Epidermal melanocyte (primary cell): Measurements from ENCODE around the gene KPNA5.
"Not testable (repeated sequence)": the region's sequence is repeated elsewhere in the genome, so short reads cannot be mapped to it uniquely, and the experiment has no call there.

ENCODE experiments used
- DNase-seq: peaks from one replicate; pipeline ENCODE4 v3.0.0; 2011; ENCODE audit warnings: low spot score; ENCODE audit not compliant: insufficient read length

KPNA5 gene

GRCh38 chr6:116697480-116697879 is 16.5 kb downstream of the KPNA5 start:
- no peak for DNase-seq

- not testable (repeated sequence) for DNase-seq
Measured at GRCh38 chr6:116703888-116704287, 22.9 kb downstream of the KPNA5 start.

DNA sequence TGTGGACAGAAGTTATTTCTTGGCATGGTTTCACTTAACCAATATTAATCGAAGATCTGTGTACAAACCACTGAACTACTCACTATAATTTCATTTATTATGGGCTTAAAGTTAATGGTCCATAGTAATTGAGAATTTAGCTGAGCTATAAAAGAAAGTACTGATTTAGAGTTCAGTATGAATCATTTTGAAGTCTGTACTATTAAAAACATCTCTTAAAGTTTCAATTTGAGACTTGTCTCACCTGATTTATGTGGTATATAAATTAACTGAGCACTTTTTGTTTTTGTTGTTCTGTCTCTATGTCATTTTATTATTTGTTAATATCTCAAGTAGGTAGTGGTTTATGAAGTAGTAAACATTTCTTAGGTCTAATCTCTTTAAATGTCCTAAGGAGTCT is 24.9 kb downstream of the KPNA5 start:
- no peak for DNase-seq

DNA sequence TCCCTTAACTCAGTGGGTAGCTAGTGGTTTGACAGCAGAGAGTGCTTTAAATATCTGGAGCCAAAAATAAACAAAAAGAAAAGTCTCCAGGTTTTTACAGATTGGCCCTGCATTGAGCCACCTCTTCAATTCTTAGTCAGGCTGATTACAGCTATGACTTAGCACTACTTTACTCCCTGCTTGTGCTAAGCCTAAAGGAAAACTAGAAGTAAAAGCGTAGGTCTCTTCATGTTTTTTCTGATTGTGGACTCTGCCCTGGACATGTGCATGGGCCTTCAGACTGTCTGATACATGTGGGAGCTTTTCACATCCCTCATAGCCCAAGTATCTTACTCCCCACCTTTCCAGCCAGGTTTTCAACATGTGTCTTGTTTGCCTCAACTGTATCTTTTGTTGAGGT is 33.3 kb downstream of the KPNA5 start:
- no peak for DNase-seq

- DNase-seq, result no peak
Measured at GRCh38 chr6:116714761-116715160, 33.8 kb downstream of the KPNA5 start.

GRCh38 chr6:116726947-116727346 is 45.9 kb downstream of the KPNA5 start:
- DNase-seq, result no peak

DNA sequence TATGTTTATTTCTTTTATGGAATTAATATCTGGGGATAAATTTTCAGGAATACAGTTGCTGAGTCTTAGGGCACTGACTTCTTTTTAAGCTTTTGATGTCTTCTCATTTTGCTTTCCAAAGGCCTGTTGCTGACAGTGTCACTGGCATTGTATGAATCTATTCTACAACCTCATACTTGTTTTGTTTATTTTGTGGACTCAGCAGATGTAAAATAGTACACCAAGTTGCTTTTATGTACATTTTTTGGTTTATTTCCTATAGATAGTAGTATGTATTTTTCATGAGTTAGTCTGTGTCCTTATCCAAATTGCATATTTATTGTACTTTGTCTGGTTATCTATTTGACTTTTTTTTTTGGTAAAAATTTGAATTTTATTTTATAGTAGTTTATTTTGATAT is 49.5 kb downstream of the KPNA5 start:
- DNase-seq, result no peak

- no peak for DNase-seq
Measured at GRCh38 chr6:116737004-116737403, 56.0 kb downstream of the KPNA5 start.

DNA sequence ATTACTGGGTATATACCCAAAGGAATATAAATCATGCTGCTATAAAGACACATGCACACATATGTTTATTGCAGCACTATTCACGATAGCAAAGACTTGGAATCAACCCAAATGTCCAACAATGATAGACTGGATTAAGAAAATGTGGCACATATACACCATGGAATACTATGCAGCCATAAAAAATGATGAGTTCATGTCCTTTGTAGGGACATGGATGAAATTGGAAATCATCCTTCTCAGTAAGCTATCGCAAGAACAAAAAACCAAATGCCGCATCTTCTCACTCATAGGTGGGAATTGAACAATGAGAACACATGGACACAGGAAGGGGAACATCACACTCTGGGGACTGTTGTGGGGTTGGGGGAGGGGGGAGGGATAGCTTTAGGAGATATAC is 59.5 kb downstream of the KPNA5 start:
- DNase-seq, result not testable (repeated sequence)

- DNase-seq, result no peak
Measured at GRCh38 chr6:116741571-116741970, 60.6 kb downstream of the KPNA5 start.

DNA sequence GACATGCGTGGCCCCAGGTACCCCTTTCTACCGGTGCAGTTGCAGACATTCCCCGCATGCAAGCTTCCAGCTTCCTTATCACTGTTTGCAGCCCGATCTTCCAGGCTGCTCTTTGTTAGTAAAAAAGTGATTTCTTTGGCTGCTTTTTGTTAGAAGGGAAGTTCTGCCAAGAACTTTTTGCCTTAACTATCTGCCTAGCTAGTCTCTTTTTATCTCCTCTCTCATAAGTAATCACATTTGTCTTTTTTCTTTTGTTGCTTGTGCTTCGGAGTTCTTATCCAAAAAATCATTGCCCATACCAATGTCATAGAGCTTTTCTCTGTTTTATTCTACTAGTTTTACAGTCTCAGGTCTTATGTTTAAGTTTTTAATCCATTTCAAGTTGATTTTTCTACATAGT is 64.2 kb downstream of the KPNA5 start:
- DNase-seq, result no peak

DNA sequence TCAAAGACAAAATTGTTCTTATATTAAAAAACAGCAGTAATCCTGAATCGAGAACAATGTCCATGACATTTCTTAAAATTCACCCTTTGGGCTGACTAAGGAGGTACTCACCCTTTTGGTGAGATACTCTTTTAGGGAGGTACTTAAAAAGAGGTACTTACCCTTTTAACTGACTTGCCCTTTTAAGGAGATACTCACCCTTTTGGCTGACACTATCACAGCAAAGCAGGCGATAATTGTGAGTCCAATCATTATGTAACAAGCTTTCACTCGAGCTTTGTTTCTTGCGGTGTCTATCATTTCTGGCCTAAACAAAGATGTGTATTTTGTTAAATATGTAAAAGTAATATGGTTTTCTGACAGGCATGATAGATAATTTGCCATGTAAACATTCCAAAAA is 80.8 kb downstream of the KPNA5 start:
- DNase-seq, result no peak

- no peak for DNase-seq
Measured at GRCh38 chr6:116762235-116762634, 81.2 kb downstream of the KPNA5 start.

DNA sequence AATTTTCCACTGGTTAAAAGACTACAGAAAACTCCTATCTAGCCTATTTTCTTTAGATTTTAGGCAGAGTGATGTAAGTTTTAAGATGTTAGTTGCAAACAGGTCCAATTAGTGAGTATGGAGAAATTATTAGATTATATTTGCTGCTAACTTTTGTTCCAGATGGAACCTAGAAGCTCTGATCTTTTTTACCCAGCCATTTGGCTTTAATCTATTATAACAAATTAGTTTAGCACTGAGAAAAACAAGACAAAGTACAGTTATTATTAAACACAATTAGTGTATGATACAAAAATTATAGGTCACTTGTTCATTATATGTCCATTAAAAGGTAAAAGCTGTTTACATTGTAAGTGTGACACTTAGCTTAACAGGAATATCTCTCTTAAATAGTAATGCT is 82.0 kb downstream of the KPNA5 start:
- DNase-seq, result no peak

- DNase-seq, result no peak
Measured at GRCh38 chr6:116763906-116764628, 83.1 kb downstream of the KPNA5 start.

- DNase-seq, result no peak
Measured at GRCh38 chr6:116764629-116764960, 83.6 kb downstream of the KPNA5 start.

GRCh38 chr6:116764961-116765841 is 84.2 kb downstream of the KPNA5 start, which contains the start of gene FAM162B:
TSS of gene FAM162B (minus strand) at chr6:116765719. CDS start at chr6:116765576, 143 bp downstream.
- DNase-seq, result no peak

GRCh38 chr6:116766506-116767176 is 85.6 kb downstream of the KPNA5 start:
- DNase-seq, result no peak

DNA sequence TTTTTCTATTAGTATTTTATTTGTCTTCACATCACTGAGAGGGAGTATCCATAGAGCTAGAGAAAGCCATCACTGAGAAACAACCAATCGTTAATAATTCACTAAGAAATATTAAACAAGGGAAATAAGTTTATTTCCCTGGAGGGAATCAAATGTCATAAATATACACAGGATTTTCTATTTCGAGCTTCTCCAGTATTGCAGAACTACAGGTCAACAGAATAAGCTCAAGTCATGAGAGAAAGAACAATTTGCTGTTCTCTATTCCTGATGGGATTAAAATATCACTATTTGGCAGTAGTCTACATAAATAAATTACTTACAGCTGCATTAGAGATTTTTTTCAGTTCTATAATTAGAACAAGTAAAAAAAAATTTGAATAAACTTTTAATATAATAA is 86.7 kb downstream of the KPNA5 start:
- DNase-seq, result no peak

GRCh38 chr6:116772450-116772849 is 91.4 kb downstream of the KPNA5 start:
- no peak for DNase-seq

DNA sequence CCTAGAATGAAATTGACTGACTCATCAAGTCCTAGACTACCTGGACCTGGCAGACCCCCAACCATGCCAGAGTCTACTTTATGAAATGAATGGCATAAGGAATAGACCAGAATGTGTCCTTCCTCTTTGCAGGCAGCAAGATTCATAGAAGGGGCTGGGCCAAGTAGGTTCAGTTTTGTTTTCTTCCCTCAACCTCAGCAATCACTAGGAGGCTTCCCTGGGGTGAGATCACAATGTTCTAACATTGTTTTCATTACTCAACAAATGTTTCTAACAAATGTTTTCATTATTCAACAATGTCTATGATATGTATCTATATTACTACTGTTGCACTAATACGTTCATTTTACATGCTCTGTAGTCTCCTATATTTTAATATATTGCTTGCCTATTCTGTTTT is 92.9 kb downstream of the KPNA5 start:
- no peak for DNase-seq

- DNase-seq, result no peak
Measured at GRCh38 chr6:116779573-116780164, 98.7 kb downstream of the KPNA5 start.
